CD4-positive, alpha-beta T cell treated with Interleukin-6 at 100 ng/mL for 8 hours (primary cell): ENCODE results near the gene EIF2B1.
"Not testable (repeated sequence)": the region's sequence is repeated elsewhere in the genome, so short reads cannot be mapped to it uniquely, and the experiment has no call there.

Experiments used
- DNase-seq: peaks from one replicate; pipeline ENCODE4 v3.0.0-alpha.2; 2020; ENCODE audit warnings: mixed read lengths, low spot score

EIF2B1 gene

GRCh38 chr12:123617580-123617979 is 15.9 kb downstream of the EIF2B1 start:
- DNase-seq: no peak

GRCh38 chr12:123617144-123617543 is 16.3 kb downstream of the EIF2B1 start:
- DNase-seq: no peak

GRCh38 chr12:123614531-123614930 is 19.0 kb downstream of the EIF2B1 start:
- no peak for DNase-seq

- DNase-seq: no peak
Observed at GRCh38 chr12:123614110-123614509, 19.4 kb downstream of the EIF2B1 start.

- DNase-seq: no peak
Observed at GRCh38 chr12:123608182-123608581, 25.3 kb downstream of the EIF2B1 start.

GRCh38 chr12:123607756-123608155 is 25.7 kb downstream of the EIF2B1 start:
- DNase-seq: no peak

- not testable (repeated sequence) for DNase-seq
Observed at GRCh38 chr12:123603495-123603894, 30.0 kb downstream of the EIF2B1 start.

- no peak for DNase-seq
Observed at GRCh38 chr12:123602651-123603195, 30.8 kb downstream of the EIF2B1 start.

GRCh38 chr12:123601602-123602489 is 31.6 kb downstream of the EIF2B1 start, which contains the start of gene DDX55:
Gene DDX55, plus strand, starts transcription at chr12:123602099. Its CDS starts 50 bp downstream, at chr12:123602149.
- DNase-seq: peak; percentile 78

- no peak for DNase-seq
Observed at GRCh38 chr12:123599721-123600120, 33.8 kb downstream of the EIF2B1 start.

- no peak for DNase-seq
Observed at GRCh38 chr12:123599310-123599709, 34.2 kb downstream of the EIF2B1 start.

- no peak for DNase-seq
Observed at GRCh38 chr12:123598522-123598921, 35.0 kb downstream of the EIF2B1 start.

- DNase-seq: no peak
Observed at GRCh38 chr12:123597100-123597499, 36.4 kb downstream of the EIF2B1 start.

GRCh38 chr12:123595729-123596128 is 37.8 kb downstream of the EIF2B1 start:
- no peak for DNase-seq

GRCh38 chr12:123591702-123592481 is 41.6 kb downstream of the EIF2B1 start:
- DNase-seq: no peak

- DNase-seq: no peak
Observed at GRCh38 chr12:123580772-123581171, 52.7 kb downstream of the EIF2B1 start.

- not testable (repeated sequence) for DNase-seq
Observed at GRCh38 chr12:123578829-123579228, 54.7 kb downstream of the EIF2B1 start.

GRCh38 chr12:123578243-123578642 is 55.2 kb downstream of the EIF2B1 start:
- no peak for DNase-seq

- no peak for DNase-seq
Observed at GRCh38 chr12:123576611-123577010, 56.9 kb downstream of the EIF2B1 start.

GRCh38 chr12:123573870-123574269 is 59.6 kb downstream of the EIF2B1 start:
- DNase-seq: no peak

- DNase-seq: no peak
Observed at GRCh38 chr12:123572391-123572790, 61.1 kb downstream of the EIF2B1 start.

- DNase-seq: no peak
Observed at GRCh38 chr12:123571343-123571813, 62.1 kb downstream of the EIF2B1 start.
